Measurements from ENCODE around the gene CFAP46. TPM values are rescaled to one million over a fixed set of nuclear protein-coding genes. Genes with fewer than 3 reads are reported as not detected.

Gene CFAP46
- total RNA-seq, 1 experiment from 2014 or later, result 1.6 TPM

- H3K27me3 ChIP-seq (ENCODE audit: control insufficient read depth, insufficient read depth, low read length), result peaks cover 26% of the 10 kb centered on the region
- DNase-seq (ENCODE audit: low read depth, low spot score), result no peak
- intact Hi-C loops (cut with micrococcal nuclease; ENCODE audit: unreplicated experiment), result no loop called here
- ChIA-PET POLR2A (interaction anchor here (0.8 kb wide), 1 partner anchor 26 kb away, joined by 3 read pairs; no protein-coding TSS in a partner anchor), CTCF (interaction anchor here (1.1 kb wide), 1 partner anchor 32 kb away, joined by 4 read pairs; no protein-coding TSS in a partner anchor)
- no peak for ATAC-seq
- in situ Hi-C loops (cut with HindIII; ENCODE audit: low pct_unique_long_range_greater_than_20kb, low sequenced_read_pairs), result no loop called here
- no peaks in the 10 kb centered on the region for H3K36me3 ChIP-seq (ENCODE audit: control insufficient read depth, insufficient read depth, low read length)
- TF ChIP-seq, protein P1, sequence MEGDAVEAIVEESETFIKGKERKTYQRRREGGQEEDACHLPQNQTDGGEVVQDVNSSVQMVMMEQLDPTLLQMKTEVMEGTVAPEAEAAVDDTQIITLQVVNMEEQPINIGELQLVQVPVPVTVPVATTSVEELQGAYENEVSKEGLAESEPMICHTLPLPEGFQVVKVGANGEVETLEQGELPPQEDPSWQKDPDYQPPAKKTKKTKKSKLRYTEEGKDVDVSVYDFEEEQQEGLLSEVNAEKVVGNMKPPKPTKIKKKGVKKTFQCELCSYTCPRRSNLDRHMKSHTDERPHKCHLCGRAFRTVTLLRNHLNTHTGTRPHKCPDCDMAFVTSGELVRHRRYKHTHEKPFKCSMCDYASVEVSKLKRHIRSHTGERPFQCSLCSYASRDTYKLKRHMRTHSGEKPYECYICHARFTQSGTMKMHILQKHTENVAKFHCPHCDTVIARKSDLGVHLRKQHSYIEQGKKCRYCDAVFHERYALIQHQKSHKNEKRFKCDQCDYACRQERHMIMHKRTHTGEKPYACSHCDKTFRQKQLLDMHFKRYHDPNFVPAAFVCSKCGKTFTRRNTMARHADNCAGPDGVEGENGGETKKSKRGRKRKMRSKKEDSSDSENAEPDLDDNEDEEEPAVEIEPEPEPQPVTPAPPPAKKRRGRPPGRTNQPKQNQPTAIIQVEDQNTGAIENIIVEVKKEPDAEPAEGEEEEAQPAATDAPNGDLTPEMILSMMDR (IDR thresholded peaks at IDR 0.05), result no peak
- TF ChIP-seq POLR2AphosphoS5 (IDR thresholded peaks at IDR 0.05; ENCODE audit: low read depth, low read length), result no peak
- TF ChIP-seq REST (IDR thresholded peaks at IDR 0.05; ENCODE audit: insufficient read depth in 1 of 2, low read depth in 2 of 2, low read length in 1 of 2), result no peak
- no peak for TF ChIP-seq SIN3A (IDR thresholded peaks at IDR 0.05; ENCODE audit: borderline replicate concordance, insufficient read depth, low read depth, low read length)
- no peak for TF ChIP-seq TCF7L2 (IDR thresholded peaks at IDR 0.05; ENCODE audit: low read depth, low read length)
- H3K4me3 ChIP-seq (ENCODE audit: low read depth in 2 of 2, low read length in 2 of 2), result no peak overlapping the region
- H3K9me3 ChIP-seq (ENCODE audit: control insufficient read depth, insufficient read depth, low read depth, low read length), result no peaks in the 10 kb centered on the region
- H3K4me1 ChIP-seq (ENCODE audit: control insufficient read depth, insufficient read depth, low read length), result peaks cover 4% of the 10 kb centered on the region
- H3K27ac ChIP-seq (ENCODE audit: low read length), result no peak overlapping the region
- no TSS peak for BruUV-seq (replicated peaks)
Observed at GRCh38 chr10:132850896-132851295, 91.5 kb downstream of the CFAP46 start.

- in situ Hi-C loops (cut with HindIII; ENCODE audit: low pct_unique_long_range_greater_than_20kb, low sequenced_read_pairs) (no loop called here), intact Hi-C loops (cut with micrococcal nuclease; ENCODE audit: unreplicated experiment) (no loop called here)
- ChIA-PET CTCF (no interaction called here), POLR2A (interaction anchor here (0.8 kb wide), 1 partner anchor 27 kb away, joined by 3 read pairs; no protein-coding TSS in a partner anchor)
- DNase-seq (ENCODE audit: low read depth, low spot score) (no peak), ATAC-seq (no peak)
- Histone ChIP-seq H3K9me3 (ENCODE audit: control insufficient read depth, insufficient read depth, low read depth, low read length) (no peaks in the 10 kb centered on the region), H3K27ac (ENCODE audit: low read length) (no peak overlapping the region), H3K4me3 (ENCODE audit: low read depth in 2 of 2, low read length in 2 of 2) (no peak overlapping the region), H3K27me3 (ENCODE audit: control insufficient read depth, insufficient read depth, low read length) (peaks cover 20% of the 10 kb centered on the region), H3K36me3 (ENCODE audit: control insufficient read depth, insufficient read depth, low read length) (no peaks in the 10 kb centered on the region), H3K4me1 (ENCODE audit: control insufficient read depth, insufficient read depth, low read length) (peaks cover 4% of the 10 kb centered on the region)
- TF ChIP-seq POLR2AphosphoS5 (IDR thresholded peaks at IDR 0.05; ENCODE audit: low read depth, low read length) (no peak), SIN3A (IDR thresholded peaks at IDR 0.05; ENCODE audit: borderline replicate concordance, insufficient read depth, low read depth, low read length) (no peak), TCF7L2 (IDR thresholded peaks at IDR 0.05; ENCODE audit: low read depth, low read length) (no peak), REST (IDR thresholded peaks at IDR 0.05; ENCODE audit: insufficient read depth in 1 of 2, low read depth in 2 of 2, low read length in 1 of 2) (no peak)
- TF ChIP-seq, protein P1 (IDR thresholded peaks at IDR 0.05), result no peak
- no TSS peak for BruUV-seq (replicated peaks)
Observed at GRCh38 chr10:132850246-132850645, 92.1 kb downstream of the CFAP46 start.

All from Panc1 (cell line).